Sciatic nerve (tissue), 2 donors: Measurements from ENCODE around the gene PSME2. TPM values are rescaled to one million over a fixed set of nuclear protein-coding genes. Genes with fewer than 3 reads are reported as not detected.

ENCODE experiments used
- ATAC-seq: fragments of 200-7000 bp; cut with Tn5 transposase; one replicate; pipeline ENCODE4 v1.9.1; 2020; ENCODE audit warnings: mild to moderate bottlenecking, moderate library complexity
- DNase-seq: peaks from one replicate; pipeline ENCODE4 v3.0.0-alpha.2; 2020; ENCODE audit warnings: low spot score
- intact Hi-C: fragments of 100-400 bp; cut with DNase I; formaldehyde crosslinking; loops from one replicate; pipeline ENCODE4 v1.14.2; 2022
- microRNA-seq: library from miRNA; unstranded; fragments of <30 nt; microRNA quantifications from one replicate; pipeline ENCODE4 v1.2.0, GENCODE V29; 2020
- total RNA-seq: library from RNA; stranded (reverse); fragmentation: NEBNext Ultra II Directional; extraction: Animal tissue kit (Norgen Biotek cat#: 25700); gene quantifications from one replicate; pipeline ENCODE4 v1.2.1, GENCODE V29; 2021
- donor health status: DM: no; HTN: no; CAD: no.
- donor health status: DM: no; HTN: no; CAD: no.

PSME2 gene
- total RNA-seq, 1 donor from 2014 or later = 77.7 TPM

DNA sequence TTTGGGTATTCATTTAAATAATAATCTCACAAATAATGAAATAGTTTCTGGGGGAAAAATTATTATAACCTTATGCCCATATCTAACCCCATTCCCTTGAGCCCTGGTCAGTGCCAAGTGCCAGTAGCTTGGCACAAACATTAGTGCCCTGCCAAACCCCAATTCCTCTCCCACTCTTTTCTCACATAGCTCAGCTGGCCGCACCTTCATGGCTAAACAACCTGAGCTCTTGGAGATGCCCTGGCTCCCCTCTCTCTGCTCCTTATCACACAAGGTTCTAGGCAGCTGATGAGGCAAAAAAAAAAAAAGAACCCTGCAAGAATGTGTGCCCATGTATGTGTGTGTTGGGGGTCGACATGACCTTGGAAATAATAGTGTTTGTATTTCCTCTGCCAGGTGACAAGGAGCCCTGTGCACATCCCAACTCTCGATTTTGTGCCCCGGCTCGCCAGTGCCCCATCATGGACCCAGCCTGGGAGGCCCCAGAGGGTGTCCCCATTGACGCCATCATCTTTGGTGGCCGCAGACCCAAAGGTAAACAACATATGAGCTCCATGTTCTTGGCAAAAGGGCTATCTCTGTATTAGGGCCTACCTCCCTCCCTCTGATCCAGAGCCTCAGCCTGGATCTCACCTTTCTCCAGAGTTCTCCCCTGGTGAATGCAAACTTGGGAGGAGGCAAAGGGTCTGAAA lies 43.9 kb downstream of the PSME2 start:
- intact Hi-C loops = no loop called here
- ATAC-seq (no peak), DNase-seq (no peak)

- intact Hi-C loops = no loop called here
- DNase-seq (no peak), ATAC-seq (no peak)
Measured at GRCh38 chr14:24100982-24101494, 45.4 kb downstream of the PSME2 start.

- no peak for ATAC-seq
- DNase-seq = no peak
- intact Hi-C loops = no loop called here
Measured at GRCh38 chr14:24100197-24100981, 46.0 kb downstream of the PSME2 start.

- ATAC-seq (no peak), DNase-seq (no peak)
- intact Hi-C loops = loop anchor here (5.0 kb wide), 1 partner anchor 42 kb away; no protein-coding TSS in a partner anchor
Measured at GRCh38 chr14:24098927-24099813, 47.2 kb downstream of the PSME2 start.

DNA sequence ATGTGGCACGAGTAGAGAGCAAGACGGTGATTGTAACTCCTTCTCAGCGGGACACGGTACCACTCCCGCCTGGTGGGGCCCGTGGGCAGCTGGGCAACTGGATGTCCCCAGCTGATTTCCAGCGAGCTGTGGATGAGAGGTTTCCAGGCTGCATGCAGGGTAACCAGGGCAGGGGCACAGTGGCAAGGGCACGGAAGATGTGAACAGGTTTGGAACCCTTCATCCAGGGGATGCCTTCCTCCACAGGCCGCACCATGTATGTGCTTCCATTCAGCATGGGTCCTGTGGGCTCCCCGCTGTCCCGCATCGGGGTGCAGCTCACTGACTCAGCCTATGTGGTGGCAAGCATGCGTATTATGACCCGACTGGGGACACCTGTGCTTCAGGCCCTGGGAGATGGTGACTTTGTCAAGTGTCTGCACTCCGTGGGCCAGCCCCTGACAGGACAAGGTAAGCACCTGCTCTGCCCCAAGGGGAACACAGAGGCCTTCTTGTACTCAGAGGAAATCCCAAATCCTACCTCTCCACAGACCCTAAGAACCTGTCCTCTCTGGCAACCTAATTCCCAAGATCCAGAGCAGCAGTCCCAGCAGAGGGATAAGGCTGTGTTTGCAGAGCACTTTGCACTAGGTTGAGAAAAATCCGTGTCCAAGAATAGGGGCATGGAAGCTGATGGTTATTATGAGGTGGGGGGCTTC lies 48.0 kb downstream of the PSME2 start:
- DNase-seq = no peak
- ATAC-seq = no peak
- intact Hi-C loops = loop anchor here (5.0 kb wide), 1 partner anchor 41 kb away; no protein-coding TSS in a partner anchor

GRCh38 chr14:24096545-24097181 lies 49.7 kb downstream of the PSME2 start:
- DNase-seq (no peak), ATAC-seq (no peak)
- intact Hi-C loops = loop anchor here (5.0 kb wide), 1 partner anchor 39 kb away; no protein-coding TSS in a partner anchor

- ATAC-seq (peak; percentile 19), DNase-seq (no peak)
- intact Hi-C loops = loop anchor here (5.0 kb wide), 1 partner anchor 38 kb away; no protein-coding TSS in a partner anchor
Measured at GRCh38 chr14:24095271-24096068, 50.9 kb downstream of the PSME2 start.

GRCh38 chr14:24094841-24095270 lies 51.6 kb downstream of the PSME2 start:
- ATAC-seq = no peak
- DNase-seq = peak; percentile 71
- intact Hi-C loops = loop anchor here (5.0 kb wide), 1 partner anchor 38 kb away; no protein-coding TSS in a partner anchor

- peak; percentile 94 for ATAC-seq
- peak; percentile 92 for DNase-seq
- intact Hi-C loops = no loop called here
Measured at GRCh38 chr14:24093901-24094840, 52.2 kb downstream of the PSME2 start, which contains the start of gene PCK2. Gene PCK2 (plus strand): TSS chr14:24094311. CDS start chr14:24094406, 95 bp downstream.

Small RNA genes lying within 50 kb of the gene (microRNA-seq; reads per million reads assigned to microRNA genes)
- gene MIR7703 = not detected

Other genes starting within 250 kb of the PSME2 start
- gene DHRS4, start 192.8 kb downstream of the PSME2 start, total RNA-seq = 24.3 TPM
- 23.0 TPM for gene DHRS4L2, start 157.7 kb downstream of the PSME2 start, total RNA-seq
- 0.58 TPM for gene CARMIL3, start 94.6 kb downstream of the PSME2 start, total RNA-seq
- gene CPNE6, start 75.0 kb downstream of the PSME2 start, total RNA-seq = not detected
- 11.9 TPM for gene PCK2, start 52.3 kb downstream of the PSME2 start, total RNA-seq
- 47.6 TPM for gene DCAF11, start 31.8 kb downstream of the PSME2 start, total RNA-seq
- 2.9 TPM for gene NRL, start 31.7 kb downstream of the PSME2 start, total RNA-seq
- 0.76 TPM for gene FITM1, start 16.0 kb downstream of the PSME2 start, total RNA-seq
- gene PSME1, start 10.4 kb downstream of the PSME2 start, total RNA-seq = 116 TPM
- 14.8 TPM for gene EMC9, start 5.0 kb downstream of the PSME2 start, total RNA-seq
- 61.5 TPM for gene RNF31, start 888 bp upstream of the PSME2 start, total RNA-seq
- 107 TPM for gene IRF9, start 14.7 kb upstream of the PSME2 start, total RNA-seq
- gene REC8, start 25.5 kb upstream of the PSME2 start, total RNA-seq = 20.9 TPM
- 17.7 TPM for gene IPO4, start 42.2 kb upstream of the PSME2 start, total RNA-seq
- gene TM9SF1, start 48.8 kb upstream of the PSME2 start, total RNA-seq = 40.8 TPM
- not detected for gene TSSK4, start 59.1 kb upstream of the PSME2 start, total RNA-seq
- gene CHMP4A, start 66.9 kb upstream of the PSME2 start, total RNA-seq = 56.4 TPM
- 13.8 TPM for gene MDP1, start 69.5 kb upstream of the PSME2 start, total RNA-seq
- gene NEDD8, start 85.8 kb upstream of the PSME2 start, total RNA-seq = 132 TPM
- 52.0 TPM for gene GMPR2, start 86.3 kb upstream of the PSME2 start, total RNA-seq
- 81.1 TPM for gene TINF2, start 96.0 kb upstream of the PSME2 start, total RNA-seq
- 13.2 TPM for gene TGM1, start 116.6 kb upstream of the PSME2 start, total RNA-seq
- 31.9 TPM for gene RABGGTA, start 125.0 kb upstream of the PSME2 start, total RNA-seq
- gene DHRS1, start 153.2 kb upstream of the PSME2 start, total RNA-seq = 27.7 TPM
- 21.4 TPM for gene NOP9, start 153.2 kb upstream of the PSME2 start, total RNA-seq
- 17.3 TPM for gene CIDEB, start 161.4 kb upstream of the PSME2 start, total RNA-seq
- 5.6 TPM for gene LTB4R2, start 163.5 kb upstream of the PSME2 start, total RNA-seq
- 6.7 TPM for gene LTB4R, start 164.9 kb upstream of the PSME2 start, total RNA-seq
- 68.1 TPM for gene ADCY4, start 188.5 kb upstream of the PSME2 start, total RNA-seq
- 8.9 TPM for gene RIPK3, start 193.4 kb upstream of the PSME2 start, total RNA-seq
- 78.9 TPM for gene NFATC4, start 221.6 kb upstream of the PSME2 start, total RNA-seq